VCaP (cell line): ENCODE measurements around the gene DYDC2.
"Not testable (repeated sequence)": the region's sequence is repeated elsewhere in the genome, so short reads cannot be mapped to it uniquely, and the experiment has no call there.

Experiments used
- H3K27ac ChIP-seq: fragments of 450-650 bp; 2 replicates; pipeline ENCODE4 v1.5.1; 2017
- TF ChIP-seq, protein P1 (sequence below): fragments of 450-650 bp; conservative IDR thresholded peaks from 2 replicates; pipeline ENCODE4 v1.5.1; 2017; ENCODE audit warnings: mild to moderate bottlenecking, moderate library complexity

The DYDC2 gene

DNA sequence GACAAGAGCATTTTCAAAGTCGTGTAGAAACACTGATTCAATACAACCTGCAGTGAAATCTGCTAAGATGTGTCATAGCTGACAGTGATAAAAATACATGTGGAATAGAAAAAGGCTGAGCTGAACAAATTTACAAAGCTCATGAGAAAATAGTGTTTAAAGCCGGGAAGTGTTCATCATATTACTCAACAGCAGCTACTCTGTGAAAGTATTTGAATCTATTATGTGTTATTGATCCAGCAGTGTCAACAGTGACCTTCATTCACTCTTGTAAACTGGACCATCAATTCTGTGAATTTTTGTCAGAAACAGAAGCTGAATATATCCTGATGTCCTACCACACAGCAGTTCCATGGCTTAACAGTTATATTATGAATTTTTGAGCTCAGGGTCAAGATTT, 11.7 kb upstream of the DYDC2 start:
- TF ChIP-seq, protein P1, sequence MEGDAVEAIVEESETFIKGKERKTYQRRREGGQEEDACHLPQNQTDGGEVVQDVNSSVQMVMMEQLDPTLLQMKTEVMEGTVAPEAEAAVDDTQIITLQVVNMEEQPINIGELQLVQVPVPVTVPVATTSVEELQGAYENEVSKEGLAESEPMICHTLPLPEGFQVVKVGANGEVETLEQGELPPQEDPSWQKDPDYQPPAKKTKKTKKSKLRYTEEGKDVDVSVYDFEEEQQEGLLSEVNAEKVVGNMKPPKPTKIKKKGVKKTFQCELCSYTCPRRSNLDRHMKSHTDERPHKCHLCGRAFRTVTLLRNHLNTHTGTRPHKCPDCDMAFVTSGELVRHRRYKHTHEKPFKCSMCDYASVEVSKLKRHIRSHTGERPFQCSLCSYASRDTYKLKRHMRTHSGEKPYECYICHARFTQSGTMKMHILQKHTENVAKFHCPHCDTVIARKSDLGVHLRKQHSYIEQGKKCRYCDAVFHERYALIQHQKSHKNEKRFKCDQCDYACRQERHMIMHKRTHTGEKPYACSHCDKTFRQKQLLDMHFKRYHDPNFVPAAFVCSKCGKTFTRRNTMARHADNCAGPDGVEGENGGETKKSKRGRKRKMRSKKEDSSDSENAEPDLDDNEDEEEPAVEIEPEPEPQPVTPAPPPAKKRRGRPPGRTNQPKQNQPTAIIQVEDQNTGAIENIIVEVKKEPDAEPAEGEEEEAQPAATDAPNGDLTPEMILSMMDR, result no peak
- H3K27ac ChIP-seq, result no peak overlapping the region

DNA sequence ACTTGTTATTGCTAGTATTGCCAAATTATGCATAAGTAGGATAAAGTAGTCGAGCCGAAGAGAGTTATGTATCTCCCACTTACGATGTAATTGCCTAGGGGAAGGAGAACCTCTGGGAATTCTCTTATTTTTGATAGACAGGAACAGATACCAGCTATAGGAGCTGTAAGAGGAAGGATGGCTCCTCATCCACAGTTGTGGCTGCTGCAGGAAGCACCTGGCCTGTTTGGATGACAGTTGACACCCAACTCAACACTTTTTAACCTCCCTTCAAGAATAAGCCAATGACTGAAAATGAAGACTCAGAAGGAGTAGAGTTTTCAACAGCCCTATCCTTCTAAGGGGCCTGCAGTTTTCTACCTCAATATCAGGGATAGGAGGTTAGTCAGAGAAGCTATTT, 6.3 kb upstream of the DYDC2 start:
- no peak overlapping the region for H3K27ac ChIP-seq

DNA sequence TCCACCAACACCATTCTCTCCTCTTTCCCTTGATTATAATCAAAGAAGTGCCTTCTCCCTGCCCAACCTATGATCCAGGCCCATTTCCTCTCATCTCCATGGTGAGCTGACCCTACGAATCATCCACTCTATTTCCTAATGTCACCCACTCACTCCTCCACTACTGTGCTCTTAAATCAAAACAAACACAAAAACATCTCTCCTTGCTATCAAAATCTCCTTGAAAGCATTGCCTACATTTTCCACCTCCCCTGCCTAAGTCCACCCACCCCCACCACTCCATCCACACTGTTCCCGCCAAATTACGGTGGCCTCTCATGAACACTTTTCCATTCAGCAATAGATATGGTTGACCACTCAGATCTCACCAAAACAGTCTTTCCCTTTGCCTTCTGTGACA, 5.4 kb upstream of the DYDC2 start:
- TF ChIP-seq, protein P1, result no peak
- H3K27ac ChIP-seq, result no peak overlapping the region

More for the DNA sequence above, 6.3 kb upstream of the DYDC2 start:
- TF ChIP-seq, protein P1, result no peak

DNA sequence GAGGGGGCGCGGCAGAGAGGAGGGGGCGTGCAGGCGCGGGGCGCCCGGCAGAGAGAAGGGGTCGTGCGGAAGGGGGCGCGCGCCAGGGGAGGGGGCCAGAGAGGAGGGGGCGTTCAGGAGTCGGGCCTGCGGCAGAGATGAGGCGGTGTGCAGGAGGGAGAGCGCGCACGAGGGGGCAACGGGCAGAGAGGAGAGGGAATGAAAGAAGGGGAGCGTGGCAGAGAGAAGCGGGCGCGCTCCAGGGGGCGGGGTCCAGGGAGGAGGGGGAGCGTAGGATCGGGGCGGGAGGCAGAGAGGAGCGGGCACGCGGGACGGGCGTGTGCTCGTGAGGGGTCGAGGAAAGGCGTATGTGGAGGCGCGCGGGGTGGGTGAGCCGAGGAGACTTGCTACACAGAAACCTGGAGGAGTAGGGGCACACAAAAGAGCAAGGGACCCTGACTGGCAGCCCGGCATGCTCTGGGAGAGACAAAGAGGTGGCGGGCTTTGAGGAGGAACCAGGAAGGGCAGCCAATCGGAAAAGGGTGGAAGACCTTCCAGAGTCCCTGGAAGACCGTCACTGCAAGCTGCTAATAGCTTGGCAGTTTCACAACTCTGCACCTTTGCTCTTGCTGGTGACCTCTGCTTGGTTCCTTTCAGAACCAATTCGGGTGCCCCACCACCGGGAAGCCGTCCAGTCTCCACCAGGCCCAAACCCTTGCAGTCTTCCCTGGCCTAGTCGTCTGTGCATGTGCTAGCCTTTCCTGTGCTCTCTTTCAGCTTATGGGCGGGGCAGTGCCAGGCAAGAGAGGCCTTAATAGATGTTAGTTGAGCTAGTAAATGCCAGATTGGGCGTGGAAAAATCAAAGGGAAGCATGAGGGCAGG, 639 bp downstream of the DYDC2 start:
- no peak overlapping the region for H3K27ac ChIP-seq
- TF ChIP-seq, protein P1, result no peak

DNA sequence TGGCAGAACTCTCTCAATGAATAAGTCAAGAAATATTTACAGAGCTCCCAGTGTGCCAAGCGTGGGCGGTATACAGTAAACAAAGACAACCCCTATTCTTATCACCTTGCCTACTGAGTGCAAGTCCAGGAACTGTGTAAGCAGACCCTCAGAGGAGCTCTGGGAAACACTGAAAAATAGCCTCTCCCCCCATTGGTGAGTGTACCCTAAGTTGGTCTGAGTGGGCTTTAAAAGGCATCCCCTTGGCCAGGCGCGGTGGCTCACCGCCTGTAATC, 1.2 kb downstream of the DYDC2 start:
- H3K27ac ChIP-seq, result no peak overlapping the region
- TF ChIP-seq, protein P1, result no peak

DNA sequence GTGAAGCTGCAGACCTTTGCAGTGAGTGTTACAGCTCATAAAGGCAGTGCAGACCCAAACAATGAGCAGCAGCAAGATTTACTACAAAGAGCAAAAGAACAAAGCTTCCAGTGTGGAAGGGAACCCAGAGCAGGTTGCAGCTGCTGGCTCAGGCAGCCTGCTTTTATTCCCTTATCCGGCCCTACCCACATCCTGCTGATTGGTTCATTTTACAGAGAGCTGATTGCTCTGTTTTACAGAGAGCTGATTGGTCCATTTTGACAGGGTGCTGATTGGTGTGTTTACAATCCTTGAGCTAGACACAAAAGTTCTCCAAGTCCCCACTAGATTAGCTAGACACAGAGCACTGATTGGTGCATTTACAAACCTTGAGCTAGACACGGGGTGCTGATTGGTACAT, 2.3 kb downstream of the DYDC2 start:
- not testable (repeated sequence) for H3K27ac ChIP-seq

DNA sequence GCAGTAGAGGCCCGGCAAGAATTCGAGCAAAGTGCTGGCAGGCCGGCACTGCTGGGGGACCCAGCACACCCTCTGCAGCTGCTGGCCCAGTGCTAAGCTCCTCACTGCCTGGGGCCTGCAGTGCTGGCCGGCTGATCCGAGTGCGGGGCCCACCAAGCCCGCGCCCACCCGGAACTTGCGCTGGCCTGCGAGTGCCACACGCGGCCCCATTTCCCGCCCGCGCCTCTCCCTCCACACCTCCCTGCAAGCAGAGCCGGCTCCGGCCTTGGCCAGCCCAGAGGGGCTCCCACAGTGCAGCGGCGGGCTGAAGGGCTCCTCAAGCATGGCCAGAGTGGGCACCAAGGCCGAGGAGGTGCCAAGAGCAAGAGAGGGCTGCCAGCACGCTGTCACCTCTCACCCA, 3.1 kb downstream of the DYDC2 start:
- no peak overlapping the region for H3K27ac ChIP-seq
- TF ChIP-seq, protein P1, result no peak

DNA sequence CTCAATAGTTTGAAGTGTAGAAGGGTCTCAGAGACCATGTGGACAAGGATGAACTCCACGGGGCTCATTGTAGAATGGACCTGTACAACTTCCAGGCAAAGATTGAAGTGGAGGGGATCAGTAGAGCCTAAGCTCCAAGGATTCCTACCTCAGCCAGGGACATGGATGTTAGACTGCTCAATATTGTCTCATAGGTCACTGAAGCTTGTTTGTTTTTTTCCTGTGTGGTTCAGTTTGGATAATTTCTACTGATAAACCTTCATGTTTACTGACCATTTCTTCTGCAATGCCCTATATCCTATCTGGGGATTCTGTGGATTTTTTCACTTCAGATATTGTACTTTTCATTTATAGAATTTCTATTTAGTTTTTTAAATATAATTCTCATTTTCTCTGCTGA, 8.9 kb downstream of the DYDC2 start:
- TF ChIP-seq, protein P1, result no peak

More for the DNA sequence above, 8.9 kb downstream of the DYDC2 start:
- no peak overlapping the region for H3K27ac ChIP-seq
